ENCODE results near the gene PGAP1. TPM values are rescaled to one million over a fixed set of nuclear protein-coding genes. Genes with fewer than 3 reads are reported as not detected.

The PGAP1 gene
- polyA plus RNA-seq, 1 of the 3 experiments (the other 2 are of a cell fraction), result 3.4 TPM

GRCh38 chr2:196967775-196968174 is 41.3 kb upstream of the PGAP1 start:
- Histone ChIP-seq H3K79me2 (ENCODE audit: insufficient read depth) (no peaks in the 10 kb centered on the region), H3K27me3 (ENCODE audit: insufficient read depth) (no peaks in the 10 kb centered on the region), H3K9me2 (no peaks in the 10 kb centered on the region), H3K27ac (ENCODE audit: low read depth in 2 of 2, low read length in 1 of 2) (no peak overlapping the region), H3K9ac (no peak overlapping the region), H3F3A (replicated peaks; ENCODE audit: insufficient read depth) (no peaks in the 10 kb centered on the region), H3K4me2 (no peak overlapping the region), H4K20me1 (ENCODE audit: insufficient read depth) (no peaks in the 10 kb centered on the region), H3K4me1 (ENCODE audit: control insufficient read depth in 1 of 2, insufficient read depth in 2 of 2, low read depth in 1 of 2, low read length in 1 of 2) (no peaks in the 10 kb centered on the region), H2AFZ (ENCODE audit: low read depth) (no peak overlapping the region), H3K9me3 (no peaks in the 10 kb centered on the region), H3K4me3 (ENCODE audit: low read depth in 2 of 2, low read length in 1 of 2) (no peak overlapping the region), H3K36me3 (replicated peaks in 1 of 2; ENCODE audit: control insufficient read depth in 1 of 2, insufficient read depth in 2 of 2, low read length in 1 of 2) (no peaks in the 10 kb centered on the region)
- TF ChIP-seq TEAD4 (IDR thresholded peaks at IDR 0.05; ENCODE audit: borderline replicate concordance, insufficient read depth), result no peak
- ChIA-PET CTCF (no interaction called here), POLR2A (no interaction called here)
- WGBS (ENCODE audit: low lambda C conversion rate), result 69% methylated on average over 3 of the region's 3 CpGs
- DNase-seq, result no peak

- TF ChIP-seq NRF1 (IDR thresholded peaks at IDR 0.05; ENCODE audit: low read depth, low read length), result no peak
- no peak for TF ChIP-seq RXRA (IDR thresholded peaks at IDR 0.05; ENCODE audit: borderline replicate concordance, low read depth)
- no peak for TF ChIP-seq SIN3A (IDR thresholded peaks at IDR 0.05; ENCODE audit: borderline replicate concordance, low read depth, low read length)
- TF ChIP-seq IRF3 (IDR thresholded peaks at IDR 0.05; ENCODE audit: low read depth, low read length), result no peak
- no peak for TF ChIP-seq REST (IDR thresholded peaks at IDR 0.05; ENCODE audit: low read depth, low read length)
- no peak for TF ChIP-seq MAX (IDR thresholded peaks at IDR 0.05; ENCODE audit: low read depth)
- no peak for TF ChIP-seq RCOR1 (IDR thresholded peaks at IDR 0.05; ENCODE audit: low read length)
- no peak for TF ChIP-seq TCF12 (IDR thresholded peaks at IDR 0.05)
- TF ChIP-seq GATA2 (CRISPR knock-in tag; IDR thresholded peaks at IDR 0.05), result no peak
- TF ChIP-seq GABPA (IDR thresholded peaks at IDR 0.05; ENCODE audit: low read depth), result no peak
- no peak for TF ChIP-seq PBX3 (IDR thresholded peaks at IDR 0.05)
- no peak for TF ChIP-seq CTCF (IDR thresholded peaks at IDR 0.05)
- Histone ChIP-seq H3K9me2 (no peaks in the 10 kb centered on the region), H3K27me3 (ENCODE audit: insufficient read depth) (no peaks in the 10 kb centered on the region), H3K36me3 (replicated peaks in 1 of 2; ENCODE audit: control insufficient read depth in 1 of 2, insufficient read depth in 2 of 2, low read length in 1 of 2) (no peaks in the 10 kb centered on the region), H3K4me2 (no peak overlapping the region), H4K20me1 (ENCODE audit: insufficient read depth) (no peaks in the 10 kb centered on the region), H3K27ac (ENCODE audit: low read depth in 2 of 2, low read length in 1 of 2) (no peak overlapping the region), H3K79me2 (ENCODE audit: insufficient read depth) (no peaks in the 10 kb centered on the region), H2AFZ (ENCODE audit: low read depth) (no peak overlapping the region), H3K9ac (no peak overlapping the region), H3K4me3 (ENCODE audit: low read depth in 2 of 2, low read length in 1 of 2) (no peak overlapping the region), H3K9me3 (no peaks in the 10 kb centered on the region), H3K4me1 (ENCODE audit: control insufficient read depth in 1 of 2, insufficient read depth in 2 of 2, low read depth in 1 of 2, low read length in 1 of 2) (no peaks in the 10 kb centered on the region), H3F3A (replicated peaks; ENCODE audit: insufficient read depth) (no peaks in the 10 kb centered on the region)
- ChIA-PET CTCF (no interaction called here), POLR2A (no interaction called here)
- WGBS (ENCODE audit: low lambda C conversion rate), result 73% methylated on average over 7 of the region's 7 CpGs
- no peak for DNase-seq
Observed at GRCh38 chr2:196967116-196967515, 40.6 kb upstream of the PGAP1 start.
